ENCODE results near the gene CSF2RB.

CSF2RB gene

DNA sequence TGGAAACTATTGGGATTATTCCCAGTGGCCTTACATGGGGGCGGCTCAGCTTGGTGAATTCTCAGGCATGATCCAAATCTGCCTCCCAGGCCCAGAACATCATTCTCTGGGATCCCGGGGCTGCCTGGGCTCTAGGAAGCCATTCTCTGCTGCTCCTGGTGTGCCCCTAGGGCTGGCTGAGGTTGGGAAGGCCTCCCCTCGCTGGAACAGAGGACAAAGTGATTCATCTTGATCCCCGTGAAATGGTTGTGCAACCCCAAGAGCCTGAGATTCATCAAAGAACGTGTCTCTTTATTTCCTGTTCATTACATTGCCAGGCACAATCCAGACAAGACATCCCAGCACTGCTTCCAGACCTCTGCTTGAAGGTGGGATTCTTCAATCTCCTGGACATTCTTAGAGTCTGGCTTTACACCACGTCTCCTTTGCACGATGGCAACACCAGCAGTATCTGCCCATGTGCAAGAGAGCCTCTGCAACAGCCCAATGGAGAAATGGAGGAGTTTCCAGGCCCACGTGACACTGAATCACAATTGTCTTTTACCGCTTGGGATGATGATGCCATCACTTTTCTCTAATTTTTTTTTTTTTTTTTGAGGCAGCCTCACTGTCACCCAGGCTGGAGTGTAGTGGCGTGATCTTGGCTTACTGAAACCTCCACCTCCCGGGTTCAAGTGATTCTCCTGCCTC, 53.6 kb downstream of the CSF2RB start:
- TF ChIP-seq SIN3A (IDR thresholded peaks at IDR 0.05; ENCODE audit: borderline replicate concordance, insufficient read depth, low read length) (no peak), REST (IDR thresholded peaks at IDR 0.05; ENCODE audit: insufficient read depth in 1 of 2, low read depth in 2 of 2, low read length in 2 of 2) (no peak), FOXP2 (optimal IDR thresholded peaks at IDR 0.05; ENCODE audit: borderline replicate concordance, extremely low read depth, extremely low read length, insufficient read depth) (no peak), TAF1 (IDR thresholded peaks at IDR 0.05; ENCODE audit: borderline replicate concordance, insufficient read depth, low read length) (no peak), POLR2AphosphoS5 (IDR thresholded peaks at IDR 0.05; ENCODE audit: low read depth, low read length) (no peak)

GRCh38 chr22:36968249-36968964, 55.0 kb downstream of the CSF2RB start:
- TF ChIP-seq POLR2AphosphoS5 (IDR thresholded peaks at IDR 0.05; ENCODE audit: low read depth, low read length) (no peak), TAF1 (IDR thresholded peaks at IDR 0.05; ENCODE audit: borderline replicate concordance, insufficient read depth, low read length) (no peak)

- no peak for TF ChIP-seq POLR2AphosphoS5 (IDR thresholded peaks at IDR 0.05; ENCODE audit: low read depth, low read length)
Observed at GRCh38 chr22:36971341-36972125, 58.1 kb downstream of the CSF2RB start.

- no peak for TF ChIP-seq FOXP2 (optimal IDR thresholded peaks at IDR 0.05; ENCODE audit: borderline replicate concordance, extremely low read depth, extremely low read length, insufficient read depth)
- TF ChIP-seq POLR2AphosphoS5 (IDR thresholded peaks at IDR 0.05; ENCODE audit: low read depth, low read length), result no peak
- no peak for TF ChIP-seq REST (IDR thresholded peaks at IDR 0.05; ENCODE audit: insufficient read depth in 1 of 2, low read depth in 2 of 2, low read length in 2 of 2)
- no peak for TF ChIP-seq SIN3A (IDR thresholded peaks at IDR 0.05; ENCODE audit: borderline replicate concordance, insufficient read depth, low read length)
- no peak for TF ChIP-seq TAF1 (IDR thresholded peaks at IDR 0.05; ENCODE audit: borderline replicate concordance, insufficient read depth, low read length)
Observed at GRCh38 chr22:36976606-36977005, 63.2 kb downstream of the CSF2RB start.

- TF ChIP-seq TAF1 (IDR thresholded peaks at IDR 0.05; ENCODE audit: borderline replicate concordance, insufficient read depth, low read length), result no peak
- no peak for TF ChIP-seq REST (IDR thresholded peaks at IDR 0.05; ENCODE audit: insufficient read depth in 1 of 2, low read depth in 2 of 2, low read length in 2 of 2)
- TF ChIP-seq POLR2AphosphoS5 (IDR thresholded peaks at IDR 0.05; ENCODE audit: low read depth, low read length), result no peak
- TF ChIP-seq FOXP2 (optimal IDR thresholded peaks at IDR 0.05; ENCODE audit: borderline replicate concordance, extremely low read depth, extremely low read length, insufficient read depth), result no peak
- TF ChIP-seq SIN3A (IDR thresholded peaks at IDR 0.05; ENCODE audit: borderline replicate concordance, insufficient read depth, low read length), result no peak
Observed at GRCh38 chr22:36977401-36977861, 64.0 kb downstream of the CSF2RB start.
